Kasumi-1 (cell line): ENCODE data around the gene BDH2.

Experiments
- DNase-seq, 2 experiments: peaks; one replicate each; lab custom pipeline; 2025; lab: John Stamatoyannopoulos, UW

Gene BDH2

DNA sequence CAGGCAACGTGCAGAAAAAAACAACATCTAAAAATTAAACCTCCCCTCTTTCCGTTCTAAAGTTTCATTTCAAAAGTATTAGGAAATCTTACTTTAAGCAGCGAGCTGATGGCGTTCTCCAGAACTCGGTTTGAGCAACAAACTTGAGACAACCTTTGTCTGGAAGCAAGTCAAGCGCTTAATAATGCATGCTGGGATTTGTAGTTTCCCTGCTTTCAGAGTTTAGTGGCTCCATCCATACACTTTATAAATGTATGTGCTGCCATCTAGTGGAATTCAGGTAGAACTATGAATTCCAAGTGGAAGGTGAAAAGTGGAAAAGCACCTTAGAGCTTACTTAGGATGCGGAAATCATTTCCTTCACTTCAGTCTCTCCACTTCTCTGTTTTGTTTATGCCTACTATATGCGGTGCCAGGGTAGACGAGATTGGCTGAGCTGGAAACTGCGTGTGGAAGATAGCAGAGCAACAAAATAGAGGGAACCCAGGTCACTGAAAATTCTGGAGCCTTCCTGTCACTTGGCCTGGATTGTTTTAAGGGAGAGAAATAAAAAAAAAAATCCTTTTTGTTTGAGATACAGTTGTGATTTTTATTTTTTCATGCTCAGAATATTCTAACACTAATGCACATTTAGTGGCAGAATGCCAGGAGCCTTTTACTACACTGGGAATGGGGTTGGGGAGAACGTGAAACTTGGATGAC lies at the start of gene BDH2:
BDH2 (minus strand) TSS at position 144 of the 702 bp plus-strand sequence. CDS start 3,580 bp downstream, outside the sequence.
- peak; percentile 97 to 98 for DNase-seq

DNA sequence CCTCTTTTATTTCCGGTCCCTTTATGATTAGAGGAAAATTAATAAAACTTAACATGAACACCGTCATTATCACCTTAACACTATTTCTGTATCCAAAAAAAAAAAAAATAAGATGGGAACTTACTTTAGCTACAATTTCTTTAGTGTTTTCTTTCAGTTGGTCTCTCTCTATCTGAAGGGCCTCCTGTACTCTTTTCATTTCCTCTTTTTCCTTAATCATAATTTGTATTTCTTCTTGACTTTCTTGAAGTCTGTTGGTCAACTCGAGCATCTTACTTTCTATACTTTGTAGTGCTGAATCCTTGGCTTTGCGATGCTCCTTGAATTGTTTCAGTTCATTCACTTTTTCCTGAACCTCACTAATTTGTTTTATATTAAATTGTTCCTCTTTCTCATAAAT lies 45.3 kb upstream of the BDH2 start:
- no peak for DNase-seq

DNA sequence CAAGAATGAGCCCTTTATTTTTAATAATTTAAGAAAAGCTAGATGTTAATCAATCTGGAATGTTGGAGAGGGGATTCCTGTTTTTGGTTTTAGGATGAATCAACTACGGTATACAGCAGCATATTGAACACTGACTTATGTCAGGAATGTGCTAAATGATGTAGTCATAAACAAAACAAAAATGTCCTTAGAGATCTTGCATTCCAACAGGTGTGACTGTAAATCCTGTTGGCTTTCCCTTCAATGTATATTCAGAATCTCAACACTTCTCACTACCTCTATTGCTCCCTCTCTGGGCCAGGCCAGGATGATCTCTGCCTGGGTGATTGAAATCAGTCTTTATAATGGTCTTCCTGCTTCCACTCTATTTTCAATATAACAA lies 37.8 kb upstream of the BDH2 start:
- no peak for DNase-seq

DNA sequence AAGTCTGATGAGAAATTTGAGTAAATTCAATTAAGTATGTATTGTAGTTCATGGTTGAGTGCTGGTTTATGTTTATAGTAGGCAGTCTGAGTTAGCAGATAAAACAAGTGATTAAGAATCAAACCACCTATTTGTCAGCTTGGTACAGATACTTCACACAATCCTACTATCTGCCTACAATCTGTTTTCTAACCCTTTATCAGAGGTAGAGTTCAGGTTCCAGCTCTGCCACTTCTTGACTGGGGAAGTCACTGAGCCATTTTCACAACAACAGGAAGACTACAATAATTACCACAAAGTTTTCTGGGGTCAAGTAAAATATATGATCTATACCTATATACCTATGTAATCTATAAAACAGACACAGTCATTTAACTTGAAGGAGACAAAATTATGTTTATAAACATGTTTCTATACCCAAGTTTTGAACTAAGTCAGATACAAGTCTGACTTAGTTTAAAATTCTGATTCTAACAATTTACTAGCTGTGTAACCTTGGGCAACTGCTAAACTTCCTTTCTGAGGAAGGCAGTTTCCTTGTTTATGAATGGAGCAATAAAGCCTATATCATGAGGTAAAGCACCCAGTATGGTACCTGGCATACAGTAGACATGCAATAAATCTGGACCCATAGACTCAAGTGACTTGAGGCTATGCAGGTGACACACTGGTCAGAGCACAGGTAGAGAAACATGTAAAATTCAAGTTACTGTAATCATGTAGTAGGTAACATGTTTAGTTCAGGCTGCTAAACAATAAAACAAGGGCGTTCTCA lies 37.2 kb upstream of the BDH2 start:
- no peak for DNase-seq

GRCh38 chr4:103129174-103129573 lies 29.5 kb upstream of the BDH2 start:
- no peak for DNase-seq

- DNase-seq = no peak
Observed at GRCh38 chr4:103126126-103126525, 26.5 kb upstream of the BDH2 start.

DNA sequence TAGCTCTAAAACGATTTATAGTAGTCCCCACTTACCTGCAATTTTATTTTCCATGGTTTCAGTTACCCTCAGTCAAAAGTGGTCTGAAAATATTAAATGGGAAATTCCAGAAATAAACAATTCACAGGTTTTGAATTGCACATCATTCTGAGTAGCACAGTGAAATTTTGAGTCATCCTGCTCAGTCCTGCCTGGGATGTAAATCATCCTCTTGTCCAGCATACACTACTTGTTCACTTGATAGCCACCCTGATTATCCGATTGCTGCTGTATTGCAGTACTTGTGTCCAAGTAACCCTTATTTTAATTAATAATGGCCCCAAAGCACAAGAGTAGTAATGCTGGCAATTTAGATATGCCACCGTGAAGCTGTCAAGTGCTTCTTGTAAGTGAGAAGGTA lies 23.5 kb upstream of the BDH2 start:
- DNase-seq = no peak

GRCh38 chr4:103118166-103118565 lies 18.5 kb upstream of the BDH2 start:
- DNase-seq = no peak

DNA sequence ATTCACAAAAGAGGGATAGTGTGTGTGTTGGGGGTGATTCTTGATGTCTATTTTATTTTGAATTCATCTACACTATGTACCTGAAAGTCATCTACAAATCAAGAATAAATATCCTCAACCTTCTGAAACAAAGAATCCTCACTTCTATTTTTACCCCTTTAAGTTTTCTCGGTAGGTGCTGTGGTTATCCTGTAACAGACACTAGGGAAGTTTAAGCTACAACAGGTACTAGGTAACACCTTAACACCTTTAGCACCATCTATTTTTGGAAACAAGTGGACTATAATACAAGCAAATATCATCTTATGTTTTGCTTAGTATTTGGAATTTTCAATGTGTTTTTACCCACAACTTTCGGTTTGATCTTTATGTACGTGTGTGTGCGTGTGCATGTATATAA lies 12.0 kb upstream of the BDH2 start:
- no peak for DNase-seq

GRCh38 chr4:103108542-103108941 lies 8.9 kb upstream of the BDH2 start:
- no peak for DNase-seq

DNA sequence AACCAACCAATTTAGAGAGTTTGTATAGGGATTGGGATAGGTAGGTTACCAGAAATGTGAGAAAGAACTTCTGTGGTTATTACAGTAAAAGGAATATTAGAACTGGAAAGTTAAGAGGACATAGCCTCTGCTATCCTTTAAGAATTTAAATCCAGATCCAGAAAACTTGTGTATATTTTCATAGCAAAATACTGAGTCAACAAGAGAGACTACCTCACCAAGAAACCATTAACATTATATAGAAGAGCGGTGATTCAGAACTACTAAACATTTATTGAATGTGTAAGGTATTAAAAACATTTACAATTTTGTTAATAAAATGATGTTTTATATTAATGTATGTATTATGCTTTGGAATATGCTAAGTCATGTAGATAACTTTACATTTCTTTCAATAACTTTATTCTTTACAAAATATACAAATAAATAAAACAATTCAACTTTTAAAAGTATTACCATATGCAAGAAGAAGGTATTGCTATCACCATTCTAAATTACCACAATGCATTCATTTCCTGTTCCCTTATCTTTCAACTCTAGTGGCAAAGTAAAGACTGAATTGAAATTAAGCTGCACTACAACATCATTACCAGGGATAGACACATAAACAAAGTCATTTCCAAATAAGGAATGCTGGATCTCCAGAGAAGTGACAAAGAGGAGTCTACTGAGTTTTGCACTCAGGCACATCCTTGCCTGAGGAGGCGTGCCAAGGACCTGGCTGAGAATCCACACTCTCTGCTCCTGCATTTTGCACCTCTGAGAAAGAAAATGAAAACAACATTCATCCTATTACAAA lies 6.1 kb upstream of the BDH2 start:
- no peak for DNase-seq

DNA sequence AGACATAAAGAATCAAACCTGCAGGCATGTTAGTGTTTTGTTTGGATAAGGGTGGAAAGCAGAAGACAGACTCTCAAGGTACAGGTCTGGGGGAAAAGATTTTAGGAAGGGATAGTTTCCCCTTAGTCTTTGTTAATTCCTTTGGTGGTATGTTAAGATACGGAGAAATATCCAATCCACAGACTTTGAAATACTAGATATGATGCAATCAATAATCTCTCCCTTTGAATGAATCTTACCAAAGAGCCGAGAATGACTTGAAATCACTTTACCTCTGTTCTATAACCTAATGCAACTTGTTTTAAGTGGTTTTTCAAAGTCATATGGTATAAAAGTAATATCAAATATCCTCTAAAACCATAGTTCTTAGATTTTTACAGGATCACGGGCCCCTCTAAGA lies 5.3 kb upstream of the BDH2 start:
- DNase-seq = no peak

GRCh38 chr4:103100691-103101090 lies 1.1 kb upstream of the BDH2 start:
- DNase-seq = no peak

DNA sequence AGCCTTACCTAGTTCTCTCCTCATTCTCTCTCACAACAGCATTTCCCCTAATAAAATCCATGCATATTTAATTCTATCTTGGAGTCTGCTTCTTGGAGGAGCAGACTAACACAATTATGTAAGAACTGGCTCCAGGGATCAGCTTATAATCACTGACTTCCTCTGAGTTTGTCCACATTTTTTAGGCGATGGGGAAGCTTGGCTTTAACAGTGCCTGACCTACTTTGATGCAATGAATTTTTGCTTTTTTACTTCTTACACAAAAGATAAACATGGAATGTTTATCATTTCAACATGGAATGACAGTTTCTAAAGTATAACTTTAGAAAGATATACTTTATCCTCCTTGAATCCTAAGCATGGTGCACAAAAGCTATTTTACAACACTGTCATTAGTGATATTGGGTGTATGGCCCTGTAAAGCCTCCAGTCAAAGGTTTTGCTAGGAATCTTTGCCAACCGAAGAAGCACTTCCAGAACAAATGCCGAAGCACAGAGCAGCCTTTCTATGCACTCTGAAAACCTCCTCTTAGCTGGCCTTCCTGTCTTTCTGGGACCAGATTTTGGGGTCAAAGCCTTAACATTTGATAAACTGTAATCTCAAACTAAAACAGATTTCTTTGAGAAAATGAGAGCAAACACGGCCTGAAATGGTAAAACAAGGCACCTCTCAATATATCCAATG lies 736 bp downstream of the BDH2 start:
- no peak for DNase-seq

- no peak for DNase-seq
Observed at GRCh38 chr4:103098341-103098740, 1.3 kb downstream of the BDH2 start.

DNA sequence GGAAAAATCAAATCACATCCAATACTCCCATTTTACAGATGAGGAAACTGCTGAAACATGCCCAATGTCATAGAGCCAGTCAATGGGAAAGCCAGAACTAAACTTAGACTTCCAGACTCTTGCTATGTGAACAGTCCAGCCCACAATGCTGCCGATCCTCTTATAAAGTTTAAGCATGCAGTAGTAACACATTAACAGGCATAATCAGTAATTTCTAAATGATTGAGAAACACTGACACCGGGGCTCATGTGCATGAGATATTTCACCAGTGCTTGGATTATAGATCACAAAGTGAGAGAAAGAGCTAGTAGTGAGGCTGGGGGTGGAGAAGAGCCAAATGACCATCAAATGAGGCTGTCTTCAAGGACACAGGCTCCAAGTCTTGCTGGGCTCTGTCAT lies 2.5 kb downstream of the BDH2 start:
- DNase-seq = no peak

DNA sequence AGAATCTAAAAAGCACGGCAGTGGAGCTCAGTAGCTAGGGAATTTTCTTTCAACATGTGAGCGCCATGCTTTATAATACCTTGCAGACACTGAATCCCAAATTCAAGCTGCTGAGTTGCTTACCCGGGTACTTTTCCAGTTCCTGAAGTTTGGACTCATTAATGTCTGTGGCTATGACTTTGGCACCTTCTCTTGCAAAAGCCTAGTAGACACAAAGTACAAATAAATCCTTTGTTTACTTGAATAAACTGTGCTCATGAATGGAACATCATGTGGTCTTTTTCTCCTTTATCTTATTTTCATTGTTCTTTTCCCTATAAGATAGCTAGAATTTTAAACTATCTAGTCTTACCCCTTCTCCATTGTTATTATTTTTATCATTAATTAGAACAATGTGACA lies 4.6 kb downstream of the BDH2 start:
- no peak for DNase-seq

DNA sequence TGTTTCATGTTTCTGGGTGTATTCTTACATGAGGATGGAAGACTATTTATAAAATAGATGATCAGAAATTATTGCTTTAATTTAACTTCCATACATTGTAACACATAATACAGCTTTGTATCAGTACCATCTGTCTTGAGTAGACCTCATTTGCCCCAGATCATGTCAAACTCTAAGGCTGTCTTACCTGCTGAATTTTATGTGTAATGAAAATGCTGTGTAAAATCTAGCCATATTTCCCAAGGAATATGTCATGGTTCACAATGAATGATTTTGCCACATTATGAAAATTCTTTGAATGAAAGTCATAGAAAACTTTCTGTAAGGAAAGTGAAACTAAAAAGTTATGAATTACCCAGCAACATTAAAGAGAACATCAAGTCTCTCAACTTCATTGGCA lies 7.4 kb downstream of the BDH2 start:
- no peak for DNase-seq

DNA sequence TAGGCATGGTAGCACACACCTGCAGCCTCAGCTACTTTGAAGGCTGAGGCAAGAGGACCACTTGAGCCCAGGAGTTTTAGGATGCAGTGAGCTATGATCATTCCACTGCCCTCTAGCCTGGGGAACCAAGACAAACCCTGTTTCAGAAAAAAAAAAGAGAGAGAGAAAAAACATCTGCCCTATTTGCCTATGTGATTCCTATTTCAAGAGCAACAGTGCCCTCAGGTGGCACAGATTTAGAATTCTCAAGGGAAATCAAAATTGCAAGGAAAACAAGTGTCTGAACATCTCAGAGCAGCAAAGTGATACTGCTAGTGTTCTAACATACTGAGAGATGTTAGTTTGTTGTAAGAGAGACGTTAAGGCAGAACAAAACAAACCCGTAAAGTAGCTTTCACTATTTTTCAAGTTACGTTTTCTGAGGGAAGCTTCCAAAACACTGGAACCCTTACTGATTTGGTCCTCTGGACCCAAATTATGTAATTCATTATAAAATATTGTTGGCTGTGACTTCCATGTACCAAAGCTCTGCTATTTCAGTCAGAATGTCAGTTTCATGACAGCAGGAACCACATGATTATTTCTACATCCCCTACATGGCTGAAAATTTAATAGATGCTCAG lies 7.9 kb downstream of the BDH2 start:
- peak; percentile 74 to 84 for DNase-seq

GRCh38 chr4:103089481-103089880 lies 10.2 kb downstream of the BDH2 start:
- no peak for DNase-seq

DNA sequence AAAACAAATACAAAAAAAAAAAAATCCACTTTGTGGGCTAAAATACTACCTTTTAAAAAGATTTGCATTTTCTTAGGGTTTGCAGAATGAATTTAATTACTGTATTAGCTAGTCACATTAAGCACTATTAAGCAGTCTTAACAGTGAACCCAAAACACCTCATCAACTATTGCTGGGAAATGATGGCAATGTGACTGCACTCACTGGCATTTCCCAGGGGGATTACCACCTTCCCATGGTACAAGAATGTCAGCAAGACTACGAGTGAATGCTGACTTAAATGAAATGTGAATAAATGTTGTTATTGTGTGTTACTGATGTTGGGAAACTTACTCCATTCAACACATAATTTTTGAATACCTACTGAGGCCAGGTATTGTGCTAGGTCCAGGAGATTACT lies 13.1 kb downstream of the BDH2 start:
- DNase-seq = no peak
